ENCODE results near the gene SINHCAF. TPM values are rescaled to one million over a fixed set of nuclear protein-coding genes. Genes with fewer than 3 reads are reported as not detected.

Gene SINHCAF
- total RNA-seq, 1 donor from 2014 or later: 157 TPM

DNA sequence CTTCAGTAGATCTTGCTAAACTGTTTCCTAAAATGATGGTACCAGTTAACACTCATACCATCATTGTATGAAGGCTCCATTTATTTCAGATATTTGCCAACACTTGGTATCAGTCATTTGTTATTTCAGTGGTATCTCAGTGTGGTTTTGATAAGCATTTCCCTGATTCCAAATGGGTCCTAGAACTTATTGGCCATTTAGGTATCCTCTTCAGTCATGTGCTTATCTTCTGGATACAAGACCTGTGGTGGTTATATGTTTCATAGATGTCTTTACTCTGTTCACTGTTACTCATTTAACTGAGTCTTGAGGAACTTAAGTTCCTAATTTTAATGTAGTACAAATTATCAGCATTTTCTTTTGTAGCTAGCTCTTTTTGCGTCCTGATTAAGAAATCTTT is 13.5 kb downstream of the SINHCAF start:
- Mint-ChIP-seq H3K27me3 (no peaks in the 10 kb centered on the region), H3K36me3 (ENCODE audit: low read depth) (peaks cover 50% of the 10 kb centered on the region), H3K9me3 (no peaks in the 10 kb centered on the region), H3K4me1 (peaks cover 66% of the 10 kb centered on the region), H3K27ac (no peak overlapping the region), H3K4me3 (no peak overlapping the region)
- intact Hi-C loops (cut with micrococcal nuclease): no loop called here
- TF ChIP-seq, protein P1, sequence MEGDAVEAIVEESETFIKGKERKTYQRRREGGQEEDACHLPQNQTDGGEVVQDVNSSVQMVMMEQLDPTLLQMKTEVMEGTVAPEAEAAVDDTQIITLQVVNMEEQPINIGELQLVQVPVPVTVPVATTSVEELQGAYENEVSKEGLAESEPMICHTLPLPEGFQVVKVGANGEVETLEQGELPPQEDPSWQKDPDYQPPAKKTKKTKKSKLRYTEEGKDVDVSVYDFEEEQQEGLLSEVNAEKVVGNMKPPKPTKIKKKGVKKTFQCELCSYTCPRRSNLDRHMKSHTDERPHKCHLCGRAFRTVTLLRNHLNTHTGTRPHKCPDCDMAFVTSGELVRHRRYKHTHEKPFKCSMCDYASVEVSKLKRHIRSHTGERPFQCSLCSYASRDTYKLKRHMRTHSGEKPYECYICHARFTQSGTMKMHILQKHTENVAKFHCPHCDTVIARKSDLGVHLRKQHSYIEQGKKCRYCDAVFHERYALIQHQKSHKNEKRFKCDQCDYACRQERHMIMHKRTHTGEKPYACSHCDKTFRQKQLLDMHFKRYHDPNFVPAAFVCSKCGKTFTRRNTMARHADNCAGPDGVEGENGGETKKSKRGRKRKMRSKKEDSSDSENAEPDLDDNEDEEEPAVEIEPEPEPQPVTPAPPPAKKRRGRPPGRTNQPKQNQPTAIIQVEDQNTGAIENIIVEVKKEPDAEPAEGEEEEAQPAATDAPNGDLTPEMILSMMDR (IDR thresholded peaks at IDR 0.05): no peak
- ChIA-PET POLR2A (interaction anchor here (0.6 kb wide), 1 partner anchor 29 kb away, joined by 6 read pairs; no protein-coding TSS in a partner anchor), CTCF (no interaction called here)
- no peak for ATAC-seq (ENCODE audit: low read depth)
- no peak for DNase-seq

GRCh38 chr12:31311634-31312258 is 14.2 kb downstream of the SINHCAF start:
- DNase-seq (no peak), ATAC-seq (ENCODE audit: low read depth) (no peak)
- H3K4me1 Mint-ChIP-seq: peaks cover 66% of the 10 kb centered on the region
- peaks cover 55% of the 10 kb centered on the region for H3K36me3 Mint-ChIP-seq (ENCODE audit: low read depth)
- TF ChIP-seq, protein P1 (IDR thresholded peaks at IDR 0.05): no peak
- no peaks in the 10 kb centered on the region for H3K9me3 Mint-ChIP-seq
- H3K27ac Mint-ChIP-seq: no peak overlapping the region
- ChIA-PET POLR2A (interaction anchor here (1.0 kb wide), 1 partner anchor 11 kb away, joined by 3 read pairs; no protein-coding TSS in a partner anchor), CTCF (no interaction called here)
- intact Hi-C loops (cut with micrococcal nuclease): loop anchor here (1.0 kb wide), 1 partner anchor 8 kb away; no protein-coding TSS in a partner anchor
- H3K4me3 Mint-ChIP-seq: no peak overlapping the region
- no peaks in the 10 kb centered on the region for H3K27me3 Mint-ChIP-seq

- Mint-ChIP-seq H3K4me1 (peaks cover 71% of the 10 kb centered on the region), H3K36me3 (ENCODE audit: low read depth) (peaks cover 66% of the 10 kb centered on the region), H3K27ac (no peak overlapping the region), H3K27me3 (no peaks in the 10 kb centered on the region), H3K9me3 (no peaks in the 10 kb centered on the region), H3K4me3 (no peak overlapping the region)
- ChIA-PET CTCF (no interaction called here), POLR2A (interaction anchor here (1.0 kb wide), 1 partner anchor 8 kb away, joined by 3 read pairs; no protein-coding TSS in a partner anchor)
- TF ChIP-seq, protein P1 (IDR thresholded peaks at IDR 0.05): no peak
- DNase-seq (no peak), ATAC-seq (ENCODE audit: low read depth) (no peak)
- intact Hi-C loops (cut with micrococcal nuclease): no loop called here
Measured at GRCh38 chr12:31310488-31310887, 15.5 kb downstream of the SINHCAF start.

DNA sequence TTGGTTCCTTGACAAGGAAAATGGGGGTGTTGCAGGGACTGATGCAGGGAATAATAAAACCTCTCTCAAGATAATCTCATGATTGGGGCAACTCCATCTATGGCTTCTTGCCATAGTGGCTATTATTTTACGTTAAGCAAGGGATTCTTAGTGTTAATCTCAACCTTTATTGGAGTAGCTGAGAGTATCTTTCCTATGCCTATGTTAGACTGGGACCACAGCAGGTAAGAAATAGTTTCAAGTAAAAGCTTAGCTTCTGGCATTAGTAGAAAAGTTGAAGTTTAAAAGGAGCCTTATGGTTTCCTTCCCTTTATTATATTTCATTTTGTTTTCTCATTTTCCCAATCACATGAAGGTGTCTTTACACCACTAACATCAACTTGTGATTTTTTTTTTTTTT is 16.7 kb downstream of the SINHCAF start:
- TF ChIP-seq, protein P1 (IDR thresholded peaks at IDR 0.05): no peak
- intact Hi-C loops (cut with micrococcal nuclease): no loop called here
- Mint-ChIP-seq H3K27me3 (no peaks in the 10 kb centered on the region), H3K36me3 (ENCODE audit: low read depth) (peaks cover 71% of the 10 kb centered on the region), H3K27ac (no peak overlapping the region), H3K9me3 (no peaks in the 10 kb centered on the region), H3K4me1 (peaks cover 67% of the 10 kb centered on the region), H3K4me3 (no peak overlapping the region)
- ChIA-PET POLR2A (interaction anchor here (0.7 kb wide), 1 partner anchor 12 kb away, joined by 9 read pairs; no protein-coding TSS in a partner anchor), CTCF (no interaction called here)
- no peak for DNase-seq
- ATAC-seq (ENCODE audit: low read depth): no peak

- Mint-ChIP-seq H3K36me3 (ENCODE audit: low read depth) (peaks cover 78% of the 10 kb centered on the region), H3K9me3 (no peaks in the 10 kb centered on the region), H3K27ac (no peak overlapping the region), H3K4me3 (no peak overlapping the region), H3K4me1 (peaks cover 66% of the 10 kb centered on the region), H3K27me3 (no peaks in the 10 kb centered on the region)
- ChIA-PET POLR2A (no interaction called here), CTCF (interaction anchor here (1.1 kb wide), 1 partner anchor 9 kb away, joined by 4 read pairs; no protein-coding TSS in a partner anchor)
- TF ChIP-seq, protein P1 (IDR thresholded peaks at IDR 0.05): no peak
- intact Hi-C loops (cut with micrococcal nuclease): no loop called here
- DNase-seq (no peak), ATAC-seq (ENCODE audit: low read depth) (no peak)
Measured at GRCh38 chr12:31308116-31308515, 17.8 kb downstream of the SINHCAF start.

Data from activated B cell treated with CpG ODN at 0.5 μM for 24 hours (primary cell).